HG03045 (cell line): ENCODE results near the gene TFAP2A.
A peak's percentile ranks its signal among the peaks of the same experiment; 100 is the strongest.

Experiments
- ATAC-seq: cut with Tn5 transposase; IDR thresholded peaks from one replicate; pipeline ENCODE4 v1.9.1; 2021; ENCODE audit warnings: mild to moderate bottlenecking, moderate library complexity; ENCODE audit not compliant: unreplicated experiment

The TFAP2A gene

GRCh38 chr6:10426781-10427279 lies 12.0 kb upstream of the TFAP2A start:
- ATAC-seq: no peak

- ATAC-seq: peak; percentile 76
These were observed 11.3 kb upstream of the TFAP2A start for GRCh38 chr6:10425975-10426780.

GRCh38 chr6:10425176-10425974 lies 10.5 kb upstream of the TFAP2A start:
- no peak for ATAC-seq

GRCh38 chr6:10424040-10424439 lies 9.2 kb upstream of the TFAP2A start:
- no peak for ATAC-seq

GRCh38 chr6:10422737-10423034 lies 7.8 kb upstream of the TFAP2A start:
- no peak for ATAC-seq

GRCh38 chr6:10421921-10422736 lies 7.3 kb upstream of the TFAP2A start:
- ATAC-seq: no peak

GRCh38 chr6:10421158-10421920 lies 6.5 kb upstream of the TFAP2A start:
- ATAC-seq: no peak

- ATAC-seq: no peak
These were observed 5.8 kb upstream of the TFAP2A start for GRCh38 chr6:10420546-10421157.

GRCh38 chr6:10419749-10420545 lies 5.1 kb upstream of the TFAP2A start:
- no peak for ATAC-seq

- ATAC-seq: no peak
These were observed 4.2 kb upstream of the TFAP2A start for GRCh38 chr6:10418862-10419748.

- no peak for ATAC-seq
These were observed 3.5 kb upstream of the TFAP2A start for GRCh38 chr6:10418361-10418861.

- ATAC-seq: no peak
These were observed 2.8 kb upstream of the TFAP2A start for GRCh38 chr6:10417681-10418104.

- no peak for ATAC-seq
These were observed 2.2 kb upstream of the TFAP2A start for GRCh38 chr6:10416863-10417641.

GRCh38 chr6:10416516-10416862 lies 1.6 kb upstream of the TFAP2A start:
- ATAC-seq: no peak

GRCh38 chr6:10415617-10416480 lies 975 bp upstream of the TFAP2A start:
- no peak for ATAC-seq
